K562 (cell line): ENCODE measurements around the gene OBSCN. TPM values are rescaled to one million over a fixed set of nuclear protein-coding genes. Genes with fewer than 3 reads are reported as not detected.
A peak's percentile ranks its signal among the peaks of the same experiment; 100 is the strongest.

ENCODE experiments used
- ATAC-seq: fragments of 200-7000 bp; cut with Tn5 transposase; 3 replicates; pipeline ENCODE4 v1.9.1; 2020; ENCODE audit warnings: moderate library complexity
- BruUV-seq: library from RNA; stranded (reverse); fragments of 400-500 nt; replicated peaks from 2 replicates; lab custom pipeline; 2021; lab: Mats Ljungman, UMichigan
- CTCF ChIA-PET: fragments of 300-600 bp; formaldehyde crosslinking; extraction: SDS; loops from one replicate; lab custom pipeline; 2021; ENCODE audit warnings: low intra/inter-chr PET ratio; lab: Yijun Ruan, JAX
- POLR2A ChIA-PET: fragments of 300-600, 350-650 bp; sonication (Branson Sonifier 250); formaldehyde crosslinking; extraction: SDS; loops from one replicate; lab custom pipeline; 2021; ENCODE audit warnings: antibody characterized with exemption, inconsistent platforms; lab: Yijun Ruan, JAX
- DNase-seq, 4 experiments: peaks; one replicate each; pipeline versions ENCODE4 v3.0.0 to v3.0.0-alpha.2; 2011 to 2018; ENCODE audit warnings: low spot score in 3 of 4, mixed read lengths in 3 of 4; ENCODE audit errors: extremely low read depth in 1 of 4
- FAIRE-seq: peaks from 2 replicates; lab custom pipeline; 2011; peaks lifted over from hg19 to GRCh38; lab: Jason Lieb, UNC
- H2AFZ ChIP-seq: 2 replicates; pipeline ENCODE4 v1.6.0; 2011; ENCODE audit warnings: low read depth, low read length, control low read depth, inconsistent platforms
- H3K27ac ChIP-seq: fragments of 200-600 bp; 3 replicates; pipeline ENCODE4 v1.8.0; 2011; ENCODE audit warnings: low read depth, mild to moderate bottlenecking, control low read depth, inconsistent platforms, low read length, moderate library complexity, mixed read lengths; ENCODE audit errors: extremely low read depth
- H3K27me3 ChIP-seq, 2 experiments: fragments of 300-600 bp in 1 of 2; 2 replicates in 1 of 2; 3 replicates in 1 of 2; pipeline versions ENCODE4 v1.6.0 to v1.8.0; 2011; ENCODE audit warnings: inconsistent platforms in 2 of 2, low read length in 2 of 2, mild to moderate bottlenecking in 1 of 2, mixed read lengths in 1 of 2, moderate library complexity in 1 of 2; ENCODE audit not compliant: control insufficient read depth in 2 of 2, insufficient read depth in 2 of 2
- H3K36me3 ChIP-seq: fragments of 300-600 bp; 3 replicates; pipeline ENCODE4 v1.8.0; 2011; ENCODE audit warnings: mild to moderate bottlenecking, low read length, inconsistent platforms; ENCODE audit not compliant: control insufficient read depth, insufficient read depth
- H3K4me1 ChIP-seq, 2 experiments: fragments of 200-600 bp in 1 of 2; replicated peaks in 1 of 2; 2 replicates in 1 of 2; 3 replicates in 1 of 2; pipeline versions ENCODE4 v1.5.1 to v1.8.0; 2011; ENCODE audit warnings: inconsistent platforms in 2 of 2, low read length in 2 of 2, mild to moderate bottlenecking in 1 of 2, mixed read lengths in 1 of 2, moderate library complexity in 1 of 2; ENCODE audit not compliant: control insufficient read depth in 2 of 2, insufficient read depth in 2 of 2
- H3K4me2 ChIP-seq: 2 replicates; pipeline ENCODE4 v1.6.1; 2011; ENCODE audit warnings: low read length, control low read depth, inconsistent platforms, mixed read lengths; ENCODE audit not compliant: insufficient read depth
- H3K4me3 ChIP-seq: fragments of 200-600 bp; sonication (generic), shearing (Covaris generic); 2 replicates; pipeline ENCODE4 v1.5.1; 2016; ENCODE audit warnings: control low read depth, inconsistent platforms
- H3K79me2 ChIP-seq: fragments of 200-600 bp; 3 replicates; pipeline ENCODE4 v1.8.0; 2011; ENCODE audit warnings: low read length, inconsistent platforms; ENCODE audit not compliant: control insufficient read depth, insufficient read depth
- H3K9ac ChIP-seq, 2 experiments: 2 replicates each; pipeline versions ENCODE4 v1.6.0 to v1.6.1; 2011; ENCODE audit warnings: low read depth in 2 of 2, low read length in 2 of 2, control low read depth in 1 of 2, inconsistent platforms in 1 of 2, mild to moderate bottlenecking in 1 of 2, mixed read lengths in 1 of 2; ENCODE audit not compliant: insufficient read depth in 1 of 2
- H3K9me1 ChIP-seq: one replicate; pipeline ENCODE4 v1.6.0; 2011; ENCODE audit warnings: inconsistent platforms, mild to moderate bottlenecking, low read length, moderate library complexity; ENCODE audit not compliant: control insufficient read depth, insufficient read depth
- H3K9me3 ChIP-seq: replicated peaks from 2 replicates; pipeline ENCODE4 v1.5.1; 2011; ENCODE audit warnings: low read depth, low read length, inconsistent platforms; ENCODE audit not compliant: control insufficient read depth, insufficient read depth
- H4K20me1 ChIP-seq: replicated peaks from 2 replicates; pipeline ENCODE4 v1.6.1; 2011; ENCODE audit warnings: low read length, inconsistent platforms, mixed read lengths; ENCODE audit not compliant: control insufficient read depth, insufficient read depth
- POLR2G ChIP-seq: fragments of 200-400 bp; formaldehyde crosslinking; IDR thresholded peaks from 2 replicates; pipeline ENCODE4 v1.6.1; 2017; ENCODE audit warnings: low read depth, mild to moderate bottlenecking, antibody characterized with exemption, low read length, moderate library complexity
- RBFOX2 ChIP-seq: fragments of 200-400 bp; formaldehyde crosslinking; IDR thresholded peaks from 2 replicates; pipeline ENCODE4 v1.6.1; 2017; ENCODE audit warnings: low read depth, mild to moderate bottlenecking, low read length, moderate library complexity
- TCF15 ChIP-seq: fragments of 250-450 bp; sonication (Bioruptor Pico); IDR thresholded peaks from 2 replicates; pipeline ENCODE4 v1.8.0; 2022; ENCODE audit warnings: moderate library complexity, mild to moderate bottlenecking, inconsistent platforms
- WGBS: fragments of 100-300 bp; shearing (Covaris generic); methylation state at CpG from one replicate; pipeline ENCODE4 v1.1.6; 2016; ENCODE audit warnings: low coverage, mixed read lengths; ENCODE audit not compliant: insufficient coverage; ENCODE audit errors: missing lambda C conversion rate; 5-methylcytosine and 5-hydroxymethylcytosine counted together
- in situ Hi-C: fragments of 300-500 bp; cut with MboI; formaldehyde crosslinking; loops from 4 replicates; pipeline ENCODE4 v1.15.0; 2018; ENCODE audit warnings: inconsistent platforms, mixed read lengths
- intact Hi-C: fragments of 100-400 bp; cut with micrococcal nuclease; formaldehyde crosslinking; loops from 2 replicates; pipeline ENCODE4 v1.14.2; 2022
- polyA plus RNA-seq, 8 experiments: library from polyadenylated mRNA; depleted of rRNA in 4 of 8; stranded (reverse) in 5 of 8; unstranded in 3 of 8; fragments of >200 nt; fragmentation: Nextera tagmentation in 2 of 8; fragmentation: Illumina TruSeq in 1 of 8; extraction: Ambion mirVana in 2 of 8; extraction: Trizol in 1 of 8; gene quantifications; 2 replicates each; pipeline versions ENCODE4 v1.2.1 to v1.2.3, GENCODE V29; 2011 to 2014; ENCODE audit warnings: inconsistent platforms in 1 of 8, missing spikeins in 1 of 8
- total RNA-seq, 7 experiments: library from RNA; depleted of rRNA in 6 of 7; stranded (reverse); fragments of >200 nt in 6 of 7; fragmentation: Illumina TruSeq in 2 of 7; extraction: Trizol in 2 of 7; gene quantifications; 2 replicates each; pipeline versions ENCODE4 v1.2.1 to v1.2.3, GENCODE V29; 2011 to 2021; ENCODE audit warnings: low replicate concordance in 1 of 7

The OBSCN gene
- total and polyA plus RNA-seq, 9 of the 15 experiments (the other 6 are each of a cell fraction or from before 2014, with no cell fraction given), result 0.18 to 19.7 (median 3.6) TPM

GRCh38 chr1:228374711-228375577, 167.1 kb downstream of the OBSCN start:
- peak; percentile 37; the same call in 1 of the 2 replicates for TF ChIP-seq RBFOX2
- 0 out of 2 replicates have a peak, but pooled peaks have one; percentile 9 for TF ChIP-seq POLR2G
- TF ChIP-seq TCF15 (CRISPR knock-in tag), result no peak
- Histone ChIP-seq H3K27me3 (no peaks in the 10 kb centered on the region), H3K4me3 (no peak overlapping the region), H3K9me1 (no peaks in the 10 kb centered on the region), H3K4me2 (no peak overlapping the region), H3K9ac (peak overlapping the region in 1 of 2 experiments; percentile 51; a peak in 1 of 4 replicates), H3K79me2 (peaks cover under 1% of the 10 kb centered on the region; the same call in 1 of the 3 replicates), H3K9me3 (no peaks in the 10 kb centered on the region), H3K4me1 (peaks cover 18 to 90% of the 10 kb centered on the region in 2 experiments), H4K20me1 (no peaks in the 10 kb centered on the region), H3K27ac (no peak overlapping the region), H2AFZ (no peak overlapping the region), H3K36me3 (peaks cover 10% of the 10 kb centered on the region; the same call in 1 of the 3 replicates)
- ChIA-PET CTCF (no interaction called here), POLR2A (interaction anchor here (1.0 to 1.6 kb wide), 5 partner anchors 9 to 83 kb away, joined by 3 to 5 read pairs (median 4); a partner anchor contains a TSS)
- in situ Hi-C loops (no loop called here), intact Hi-C loops (no loop called here)
- FAIRE-seq, result no peak
- no peak for DNase-seq
- WGBS, result 89% methylated on average over 24 of the region's 25 CpGs
- no peak for ATAC-seq
- BruUV-seq, result no TSS peak
